ENCODE measurements around the gene GOLGA8R.
"Not testable (repeated sequence)": the region's sequence is repeated elsewhere in the genome, so short reads cannot be mapped to it uniquely, and the experiment has no call there.

GRCh38 chr15:30361404-30361803 lies 52.7 kb downstream of the GOLGA8R start:
- not testable (repeated sequence) for TF ChIP-seq ZNF274 (IDR thresholded peaks at IDR 0.05; ENCODE audit: low read depth, low read length); YY1 (IDR thresholded peaks at IDR 0.05; ENCODE audit: insufficient read depth, insufficient read length); SUZ12 (IDR thresholded peaks at IDR 0.05; ENCODE audit: extremely low read depth, insufficient read depth, insufficient read length)

Data from NT2/D1 (cell line).